Nephron progenitor cell (in vitro differentiated cells): Measurements from ENCODE around the gene PGLYRP1.

Source experiments
- DNase-seq: peaks from one replicate; pipeline ENCODE4 v3.0.0; 2021
- H3K27ac Mint-ChIP-seq: 2 replicates; pipeline ENCODE4 v1.8.0; 2021; ENCODE audit warnings: mild to moderate bottlenecking, moderate library complexity, mixed read lengths
- H3K27me3 Mint-ChIP-seq: 2 replicates; pipeline ENCODE4 v1.8.0; 2021; ENCODE audit warnings: mild to moderate bottlenecking, low read depth, mixed read lengths; ENCODE audit not compliant: poor library complexity
- H3K36me3 Mint-ChIP-seq: 2 replicates; pipeline ENCODE4 v1.8.0; 2021; ENCODE audit warnings: low read depth, mixed read lengths
- H3K4me1 Mint-ChIP-seq: 2 replicates; pipeline ENCODE4 v1.8.0; 2021; ENCODE audit warnings: mixed read lengths
- H3K4me3 Mint-ChIP-seq: 2 replicates; pipeline ENCODE4 v1.8.0; 2021; ENCODE audit warnings: mild to moderate bottlenecking, moderate library complexity, mixed read lengths
- H3K9me3 Mint-ChIP-seq: 2 replicates; pipeline ENCODE4 v1.8.0; 2021; ENCODE audit warnings: mild to moderate bottlenecking, moderate library complexity, mixed read lengths
- CTCF ChIP-seq: fragments of 200-600 bp; sonication (generic); IDR thresholded peaks from 2 replicates; pipeline ENCODE4 v1.5.0; 2021; ENCODE audit warnings: antibody characterized with exemption

The PGLYRP1 gene

GRCh38 chr19:46035986-46036743 lies 13.3 kb upstream of the PGLYRP1 start:
- H3K9me3 Mint-ChIP-seq: peaks cover 16% of the 10 kb centered on the region
- no peak for DNase-seq
- peaks cover 7% of the 10 kb centered on the region for H3K27me3 Mint-ChIP-seq
- H3K27ac Mint-ChIP-seq: peak overlapping the region; percentile 74
- peaks cover 5% of the 10 kb centered on the region for H3K36me3 Mint-ChIP-seq
- H3K4me1 Mint-ChIP-seq: peaks cover 15% of the 10 kb centered on the region
- H3K4me3 Mint-ChIP-seq: no peak overlapping the region
- TF ChIP-seq CTCF: no peak

GRCh38 chr19:46035546-46035945 lies 12.7 kb upstream of the PGLYRP1 start:
- no peak overlapping the region for H3K4me3 Mint-ChIP-seq
- H3K9me3 Mint-ChIP-seq: peaks cover 16% of the 10 kb centered on the region
- H3K27ac Mint-ChIP-seq: no peak overlapping the region
- H3K4me1 Mint-ChIP-seq: peaks cover 15% of the 10 kb centered on the region
- H3K36me3 Mint-ChIP-seq: peaks cover 5% of the 10 kb centered on the region
- peaks cover 10% of the 10 kb centered on the region for H3K27me3 Mint-ChIP-seq
- no peak for TF ChIP-seq CTCF
- no peak for DNase-seq

GRCh38 chr19:46033401-46033800 lies 10.5 kb upstream of the PGLYRP1 start:
- H3K4me1 Mint-ChIP-seq: peaks cover 23% of the 10 kb centered on the region
- TF ChIP-seq CTCF: no peak
- H3K36me3 Mint-ChIP-seq: peaks cover 5% of the 10 kb centered on the region
- H3K9me3 Mint-ChIP-seq: peaks cover 16% of the 10 kb centered on the region
- H3K27ac Mint-ChIP-seq: no peak overlapping the region
- no peak for DNase-seq
- no peak overlapping the region for H3K4me3 Mint-ChIP-seq
- H3K27me3 Mint-ChIP-seq: peaks cover 11% of the 10 kb centered on the region

- Mint-ChIP-seq H3K4me1 (peaks cover 23% of the 10 kb centered on the region), H3K9me3 (peaks cover 14% of the 10 kb centered on the region), H3K27ac (no peak overlapping the region), H3K4me3 (no peak overlapping the region), H3K27me3 (peaks cover 11% of the 10 kb centered on the region), H3K36me3 (peaks cover 5% of the 10 kb centered on the region)
- no peak for DNase-seq
- TF ChIP-seq CTCF: no peak
Observed at GRCh38 chr19:46032597-46033025, 9.8 kb upstream of the PGLYRP1 start.

GRCh38 chr19:46031781-46032596 lies 9.1 kb upstream of the PGLYRP1 start:
- Mint-ChIP-seq H3K4me3 (no peak overlapping the region), H3K4me1 (peaks cover 23% of the 10 kb centered on the region)

More at GRCh38 chr19:46031781-46032596, 9.1 kb upstream of the PGLYRP1 start:
- H3K27me3 Mint-ChIP-seq: peaks cover 8% of the 10 kb centered on the region
- peaks cover 3% of the 10 kb centered on the region for H3K36me3 Mint-ChIP-seq
- TF ChIP-seq CTCF: no peak
- H3K9me3 Mint-ChIP-seq: peaks cover 8% of the 10 kb centered on the region
- no peak overlapping the region for H3K27ac Mint-ChIP-seq
- no peak for DNase-seq
